GM19467 (cell line): Measurements from ENCODE around the gene ANK3.

Experiments used
- ATAC-seq: cut with Tn5 transposase; IDR thresholded peaks from one replicate; pipeline ENCODE4 v1.9.1; 2021; ENCODE audit warnings: mild to moderate bottlenecking, moderate library complexity; ENCODE audit not compliant: unreplicated experiment

Gene ANK3

GRCh38 chr10:60188548-60188947, 201.1 kb downstream of the ANK3 start:
- no peak for ATAC-seq

- ATAC-seq: no peak
These were observed 202.0 kb downstream of the ANK3 start for GRCh38 chr10:60187691-60188090.

GRCh38 chr10:60186315-60187071, 203.2 kb downstream of the ANK3 start:
- ATAC-seq: no peak

GRCh38 chr10:60185421-60185820, 204.3 kb downstream of the ANK3 start:
- ATAC-seq: no peak

- ATAC-seq: no peak
These were observed 207.0 kb downstream of the ANK3 start for GRCh38 chr10:60182691-60183090.

- no peak for ATAC-seq
These were observed 212.8 kb downstream of the ANK3 start for GRCh38 chr10:60176925-60177324.

GRCh38 chr10:60175441-60175971, 214.2 kb downstream of the ANK3 start:
- ATAC-seq: no peak

GRCh38 chr10:60172363-60172990, 217.2 kb downstream of the ANK3 start:
- no peak for ATAC-seq

GRCh38 chr10:60171436-60172013, 218.2 kb downstream of the ANK3 start:
- ATAC-seq: no peak

- no peak for ATAC-seq
These were observed 219.4 kb downstream of the ANK3 start for GRCh38 chr10:60170250-60170649.

- no peak for ATAC-seq
These were observed 220.6 kb downstream of the ANK3 start for GRCh38 chr10:60169111-60169510.

GRCh38 chr10:60167050-60167449, 222.6 kb downstream of the ANK3 start:
- no peak for ATAC-seq

- ATAC-seq: no peak
These were observed 225.9 kb downstream of the ANK3 start for GRCh38 chr10:60163786-60164185.

- ATAC-seq: no peak
These were observed 227.0 kb downstream of the ANK3 start for GRCh38 chr10:60162631-60163030.

GRCh38 chr10:60155943-60156683, 233.6 kb downstream of the ANK3 start:
- ATAC-seq: no peak

- no peak for ATAC-seq
These were observed 234.4 kb downstream of the ANK3 start for GRCh38 chr10:60155099-60155877.

GRCh38 chr10:60149003-60149402, 240.7 kb downstream of the ANK3 start:
- ATAC-seq: no peak

GRCh38 chr10:60148266-60148840, 241.3 kb downstream of the ANK3 start:
- ATAC-seq: no peak

- ATAC-seq: no peak
These were observed 242.0 kb downstream of the ANK3 start for GRCh38 chr10:60147576-60148265.

GRCh38 chr10:60147025-60147424, 242.7 kb downstream of the ANK3 start:
- no peak for ATAC-seq
